DND-41 (cell line): ENCODE measurements around the gene MEX3A.
A peak's percentile ranks its signal among the peaks of the same experiment; 100 is the strongest.
"Not testable (repeated sequence)": the region's sequence is repeated elsewhere in the genome, so short reads cannot be mapped to it uniquely, and the experiment has no call there.

Source experiments
- ATAC-seq: fragments of 200-7000 bp; cut with Tn5 transposase; 3 replicates; pipeline ENCODE4 v1.9.1; 2021; ENCODE audit warnings: low read depth; ENCODE audit not compliant: insufficient read depth
- DNase-seq: peaks from one replicate; pipeline ENCODE4 v3.0.0-alpha.2; 2020
- H2AFZ ChIP-seq: 2 replicates; pipeline ENCODE4 v1.6.0; 2012; ENCODE audit warnings: low read depth, low read length
- H3K27ac ChIP-seq: 2 replicates; pipeline ENCODE4 v1.5.1; 2012; ENCODE audit warnings: low read length, inconsistent platforms
- H3K27me3 ChIP-seq: fragments of 200-600 bp; sonication (generic); 2 replicates; pipeline ENCODE4 v1.6.0; 2012; ENCODE audit warnings: low read length, mild to moderate bottlenecking, inconsistent platforms; ENCODE audit not compliant: insufficient read depth, poor library complexity
- H3K36me3 ChIP-seq: 2 replicates; pipeline ENCODE4 v1.5.1; 2012; ENCODE audit warnings: low read length, inconsistent platforms; ENCODE audit not compliant: insufficient read depth
- H3K4me1 ChIP-seq: 2 replicates; pipeline ENCODE4 v1.5.1; 2012; ENCODE audit warnings: mild to moderate bottlenecking, low read length; ENCODE audit not compliant: insufficient read depth
- H3K4me2 ChIP-seq: 2 replicates; pipeline ENCODE4 v1.6.0; 2012; ENCODE audit warnings: mild to moderate bottlenecking, moderate library complexity, low read length, inconsistent platforms; ENCODE audit not compliant: insufficient read depth
- H3K4me3 ChIP-seq, 2 experiments: fragments of 200-600 bp in 1 of 2; shearing (Covaris generic) in 1 of 2; 2 replicates each; pipeline ENCODE4 v1.5.1; 2012 to 2016; ENCODE audit warnings: inconsistent platforms in 2 of 2, low read length in 2 of 2, mild to moderate bottlenecking in 2 of 2, low read depth in 1 of 2, moderate library complexity in 1 of 2
- H3K79me2 ChIP-seq: 2 replicates; pipeline ENCODE4 v1.6.0; 2012; ENCODE audit warnings: low read length, inconsistent platforms; ENCODE audit not compliant: insufficient read depth
- H3K9ac ChIP-seq: 2 replicates; pipeline ENCODE4 v1.6.0; 2012; ENCODE audit warnings: low read depth, mild to moderate bottlenecking, inconsistent platforms, low read length, moderate library complexity
- H3K9me3 ChIP-seq: 2 replicates; pipeline ENCODE4 v1.5.1; 2012; ENCODE audit warnings: low read length, moderate library complexity, mild to moderate bottlenecking, inconsistent platforms; ENCODE audit not compliant: insufficient read depth, severe bottlenecking
- H4K20me1 ChIP-seq: 2 replicates; pipeline ENCODE4 v1.6.0; 2012; ENCODE audit warnings: low read length; ENCODE audit not compliant: insufficient read depth
- EZH2 ChIP-seq: IDR thresholded peaks from 3 replicates; pipeline ENCODE4 v1.6.1; 2012; ENCODE audit warnings: borderline replicate concordance, low read depth, mild to moderate bottlenecking, moderate library complexity, low read length, inconsistent platforms; ENCODE audit not compliant: severe bottlenecking
- TF ChIP-seq, protein P1 (sequence below): IDR thresholded peaks from 2 replicates; pipeline ENCODE4 v1.5.1; 2012; ENCODE audit warnings: borderline replicate concordance, low read length, moderate library complexity, mild to moderate bottlenecking; ENCODE audit not compliant: poor library complexity, severe bottlenecking; ENCODE audit errors: extremely low read depth

The MEX3A gene

DNA sequence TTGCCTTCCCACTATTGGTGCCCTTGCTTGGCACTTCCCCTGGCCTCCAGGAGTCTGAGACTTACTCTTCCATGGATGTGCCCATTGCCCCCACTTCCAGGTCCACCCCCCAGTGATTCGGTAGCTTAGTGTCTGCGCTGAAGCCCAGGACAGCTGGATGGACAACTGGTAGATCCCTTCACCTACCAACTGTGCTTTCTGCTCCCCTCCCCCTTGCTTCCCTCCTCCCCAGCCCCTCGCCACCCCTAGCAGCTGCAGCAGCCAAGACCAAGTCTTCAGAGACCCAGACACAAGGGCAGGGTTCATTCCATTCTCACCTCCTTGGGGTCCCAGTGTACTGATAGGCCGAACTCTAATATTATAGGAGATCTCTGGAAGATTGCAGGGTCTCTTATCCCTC is 39.2 kb upstream of the MEX3A start:
- H4K20me1 ChIP-seq = peaks cover 13% of the 10 kb centered on the region
- no peak for ATAC-seq
- H3K79me2 ChIP-seq = no peaks in the 10 kb centered on the region
- no peaks in the 10 kb centered on the region for H3K9me3 ChIP-seq
- no peak overlapping the region for H3K4me2 ChIP-seq
- H3K36me3 ChIP-seq = no peaks in the 10 kb centered on the region
- TF ChIP-seq EZH2 = no peak
- TF ChIP-seq, protein P1, sequence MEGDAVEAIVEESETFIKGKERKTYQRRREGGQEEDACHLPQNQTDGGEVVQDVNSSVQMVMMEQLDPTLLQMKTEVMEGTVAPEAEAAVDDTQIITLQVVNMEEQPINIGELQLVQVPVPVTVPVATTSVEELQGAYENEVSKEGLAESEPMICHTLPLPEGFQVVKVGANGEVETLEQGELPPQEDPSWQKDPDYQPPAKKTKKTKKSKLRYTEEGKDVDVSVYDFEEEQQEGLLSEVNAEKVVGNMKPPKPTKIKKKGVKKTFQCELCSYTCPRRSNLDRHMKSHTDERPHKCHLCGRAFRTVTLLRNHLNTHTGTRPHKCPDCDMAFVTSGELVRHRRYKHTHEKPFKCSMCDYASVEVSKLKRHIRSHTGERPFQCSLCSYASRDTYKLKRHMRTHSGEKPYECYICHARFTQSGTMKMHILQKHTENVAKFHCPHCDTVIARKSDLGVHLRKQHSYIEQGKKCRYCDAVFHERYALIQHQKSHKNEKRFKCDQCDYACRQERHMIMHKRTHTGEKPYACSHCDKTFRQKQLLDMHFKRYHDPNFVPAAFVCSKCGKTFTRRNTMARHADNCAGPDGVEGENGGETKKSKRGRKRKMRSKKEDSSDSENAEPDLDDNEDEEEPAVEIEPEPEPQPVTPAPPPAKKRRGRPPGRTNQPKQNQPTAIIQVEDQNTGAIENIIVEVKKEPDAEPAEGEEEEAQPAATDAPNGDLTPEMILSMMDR = no peak
- no peak overlapping the region for H3K4me3 ChIP-seq
- no peak overlapping the region for H3K9ac ChIP-seq
- H3K27me3 ChIP-seq = peaks cover 19% of the 10 kb centered on the region
- H2AFZ ChIP-seq = no peak overlapping the region
- peaks cover 5% of the 10 kb centered on the region; the same call in 1 of the 2 replicates for H3K4me1 ChIP-seq
- no peak for DNase-seq
- H3K27ac ChIP-seq = no peak overlapping the region

DNA sequence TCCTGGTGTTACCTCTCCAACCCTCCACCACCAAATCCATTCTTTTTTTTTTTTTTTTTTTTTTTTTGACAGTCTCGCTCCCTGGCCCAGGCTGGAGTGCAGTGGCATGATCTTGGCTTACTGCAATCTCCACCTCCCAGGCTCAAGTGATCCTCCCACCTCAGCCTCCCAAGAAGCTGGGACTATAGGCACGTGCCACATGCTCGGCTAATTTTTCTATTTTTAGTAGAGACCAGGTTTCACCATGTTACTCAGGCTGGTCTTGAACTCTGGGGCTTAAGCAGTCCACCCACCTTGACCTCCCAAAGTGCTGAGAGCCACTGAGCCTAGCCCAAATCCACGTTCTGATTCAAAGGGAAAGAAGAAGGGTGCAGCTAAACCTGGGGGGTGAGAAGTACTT is 38.7 kb upstream of the MEX3A start:
- not testable (repeated sequence) for H3K4me1 ChIP-seq, H3K36me3 ChIP-seq, H3K9ac ChIP-seq, DNase-seq, ATAC-seq, H2AFZ ChIP-seq, H3K4me3 ChIP-seq, H3K9me3 ChIP-seq, H3K4me2 ChIP-seq, H3K27ac ChIP-seq, H3K79me2 ChIP-seq
- peaks cover 19% of the 10 kb centered on the region for H3K27me3 ChIP-seq
- H4K20me1 ChIP-seq = peaks cover 13% of the 10 kb centered on the region; the same call in 1 of the 2 replicates

DNA sequence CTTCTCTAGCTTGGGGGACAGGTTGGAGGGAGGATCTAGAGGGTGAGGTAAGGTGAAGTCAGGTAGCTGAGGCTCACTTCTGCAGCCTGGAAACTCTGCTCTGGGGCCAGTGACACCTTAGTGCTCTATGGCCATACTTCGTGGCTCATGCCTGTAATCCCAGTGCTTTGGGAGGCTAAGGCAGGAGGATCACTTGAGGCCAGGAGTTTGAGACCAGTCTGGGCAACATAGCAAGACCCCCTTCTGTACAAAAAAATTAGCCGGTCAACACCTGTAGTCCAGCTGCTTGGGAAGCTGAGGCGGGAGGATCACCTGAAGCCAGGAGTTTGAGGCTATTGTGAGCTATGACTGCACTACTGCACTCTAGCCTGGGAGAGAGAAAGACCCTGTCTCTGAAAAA is 38.1 kb upstream of the MEX3A start:
- DNase-seq (no peak), ATAC-seq (no peak)
- H3K4me2 ChIP-seq = no peak overlapping the region
- H3K9ac ChIP-seq = no peak overlapping the region
- H2AFZ ChIP-seq = no peak overlapping the region
- H3K4me3 ChIP-seq = no peak overlapping the region
- H3K27me3 ChIP-seq = peaks cover 19% of the 10 kb centered on the region
- H3K4me1 ChIP-seq = no peaks in the 10 kb centered on the region
- H3K79me2 ChIP-seq = no peaks in the 10 kb centered on the region
- TF ChIP-seq, protein P1 = no peak
- TF ChIP-seq EZH2 = no peak
- no peaks in the 10 kb centered on the region for H3K36me3 ChIP-seq
- peaks cover 13% of the 10 kb centered on the region; the same call in 1 of the 2 replicates for H4K20me1 ChIP-seq
- H3K9me3 ChIP-seq = no peaks in the 10 kb centered on the region
- no peak overlapping the region for H3K27ac ChIP-seq

DNA sequence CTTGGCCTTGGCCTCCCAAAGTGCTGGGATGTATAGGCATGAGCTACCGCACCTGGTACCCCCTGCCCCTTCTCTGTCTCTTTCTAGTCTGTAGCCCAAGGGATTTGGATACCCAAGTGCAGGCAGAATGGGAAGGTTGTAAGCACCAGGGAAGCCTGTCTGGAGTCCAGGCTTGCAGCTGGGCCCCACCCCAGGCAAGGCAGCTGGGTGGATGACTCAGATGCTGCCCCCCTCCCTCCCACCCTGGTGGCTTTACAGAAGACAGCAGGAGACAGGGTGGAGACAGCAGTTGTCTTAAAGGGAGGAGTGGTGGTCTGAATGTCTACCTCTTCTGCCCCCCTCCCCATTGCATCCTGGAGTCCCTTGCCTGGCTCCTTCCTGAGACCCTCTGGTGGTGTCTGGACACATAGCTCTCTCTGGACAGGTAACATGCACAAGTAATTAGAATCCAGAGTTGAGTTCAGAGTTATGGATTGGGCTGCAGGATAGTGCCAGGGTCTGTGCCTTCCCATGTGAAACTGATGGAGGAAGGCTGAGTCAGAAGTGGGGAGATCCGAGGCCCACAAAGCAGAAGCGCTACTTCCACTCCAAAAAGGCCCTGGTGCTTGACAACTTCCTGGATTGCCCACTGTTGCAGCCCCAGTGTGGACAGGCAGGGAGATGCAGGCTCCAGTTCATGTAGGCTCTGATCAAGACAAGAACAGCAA is 37.4 kb upstream of the MEX3A start:
- no peaks in the 10 kb centered on the region for H3K36me3 ChIP-seq
- H3K4me1 ChIP-seq = no peaks in the 10 kb centered on the region
- peaks cover 19% of the 10 kb centered on the region for H3K27me3 ChIP-seq
- no peak overlapping the region for H3K4me2 ChIP-seq
- peak; percentile 56; the same call in 2 of the 3 replicates for ATAC-seq
- no peak for DNase-seq
- 0 out of 2 replicates have a peak, but pooled peaks cover 8% of the 10 kb centered on the region for H4K20me1 ChIP-seq
- H2AFZ ChIP-seq = no peak overlapping the region
- TF ChIP-seq, protein P1 = no peak
- no peak for TF ChIP-seq EZH2
- no peaks in the 10 kb centered on the region for H3K9me3 ChIP-seq
- H3K79me2 ChIP-seq = no peaks in the 10 kb centered on the region
- H3K4me3 ChIP-seq = no peak overlapping the region
- no peak overlapping the region for H3K27ac ChIP-seq
- H3K9ac ChIP-seq = no peak overlapping the region
